NCI-H1092 (cell line): ENCODE data around the gene TCF12.
A peak's percentile ranks its signal among the peaks of the same experiment; 100 is the strongest.
"Not testable (repeated sequence)": the region's sequence is repeated elsewhere in the genome, so short reads cannot be mapped to it uniquely, and the experiment has no call there.

Source experiments
- DNase-seq: peaks from one replicate; lab custom pipeline; 2025; lab: John Stamatoyannopoulos, UW

TCF12 gene

DNA sequence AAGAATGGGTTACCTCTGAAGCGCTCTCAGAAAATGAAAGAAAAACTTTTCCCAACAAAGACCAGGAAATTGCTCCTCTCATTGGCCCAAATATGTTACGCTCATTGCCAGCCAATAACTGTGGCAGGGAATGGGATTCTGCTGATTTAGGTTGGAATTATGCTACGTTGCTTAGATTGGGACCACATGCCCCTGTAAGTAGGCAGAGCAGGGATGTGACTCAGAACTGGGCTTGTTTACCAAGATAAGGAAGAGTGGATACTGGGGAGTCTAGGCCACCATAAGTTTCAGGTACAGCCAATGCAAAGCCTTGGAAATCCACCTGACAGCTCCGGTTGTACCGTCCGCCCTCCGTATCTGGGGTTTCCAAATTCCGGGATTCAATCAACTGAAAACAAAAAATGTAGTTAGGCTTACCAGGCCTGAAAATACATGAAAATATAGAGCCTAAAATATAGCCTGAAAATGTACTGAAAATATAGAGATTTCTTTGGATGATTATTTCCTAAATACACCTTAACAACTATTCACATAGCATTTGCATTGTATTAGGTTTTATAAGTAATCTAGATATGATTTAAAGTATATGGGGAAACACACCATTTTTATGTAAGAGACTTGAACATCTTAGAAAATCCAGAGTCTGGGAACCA lies 1.5 kb upstream of the TCF12 start:
- no peak for DNase-seq

DNA sequence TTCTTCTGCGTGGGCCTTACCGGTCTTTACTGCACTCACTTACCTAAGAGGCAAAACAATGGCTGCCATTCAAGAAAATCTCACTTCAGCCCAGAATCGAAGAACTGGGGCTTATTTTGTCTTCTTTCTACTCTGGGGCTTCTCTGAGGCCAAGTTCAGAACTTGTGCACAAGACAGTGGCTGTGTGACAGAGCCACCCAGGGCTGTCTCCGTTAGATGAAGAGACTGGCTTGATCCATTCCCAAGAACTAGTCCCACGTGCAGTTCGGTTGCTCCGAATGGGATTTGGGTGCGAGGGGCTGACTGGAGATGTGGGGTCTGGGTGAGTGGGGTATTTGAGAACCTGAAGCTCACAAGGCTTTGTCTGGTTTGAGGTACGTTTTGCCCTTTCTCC lies 795 bp upstream of the TCF12 start:
- no peak for DNase-seq

DNA sequence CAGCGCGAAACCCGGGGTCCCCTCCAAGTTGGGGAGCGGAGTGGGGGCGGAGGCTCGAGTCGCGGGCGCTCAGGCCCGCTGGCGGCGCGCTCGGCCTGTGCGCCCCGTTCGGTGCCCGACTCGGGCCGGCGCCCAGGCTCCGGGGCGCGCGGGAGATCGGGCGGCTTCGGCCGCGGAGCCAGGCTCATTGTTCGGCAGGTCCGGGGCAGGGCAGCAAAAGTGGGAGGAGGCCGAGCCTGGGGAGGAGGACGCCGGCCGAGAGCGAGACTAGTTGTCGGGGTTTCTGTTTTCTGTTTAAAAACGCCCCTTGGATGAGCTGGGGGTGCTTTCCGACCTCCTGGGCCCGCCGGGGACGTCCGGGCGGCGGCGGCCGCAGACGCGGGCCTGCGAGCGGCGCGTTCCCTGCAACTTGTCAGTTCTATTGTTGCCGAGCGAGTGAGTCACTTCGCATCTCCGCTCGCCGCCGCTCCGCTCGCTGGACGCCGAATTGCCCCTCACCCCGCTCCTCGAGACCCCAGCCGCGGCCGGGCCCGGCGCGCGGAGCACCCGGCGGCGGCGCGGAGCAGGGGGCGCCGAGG lies 676 bp downstream of the TCF12 start:
- peak; percentile 2 for DNase-seq

DNA sequence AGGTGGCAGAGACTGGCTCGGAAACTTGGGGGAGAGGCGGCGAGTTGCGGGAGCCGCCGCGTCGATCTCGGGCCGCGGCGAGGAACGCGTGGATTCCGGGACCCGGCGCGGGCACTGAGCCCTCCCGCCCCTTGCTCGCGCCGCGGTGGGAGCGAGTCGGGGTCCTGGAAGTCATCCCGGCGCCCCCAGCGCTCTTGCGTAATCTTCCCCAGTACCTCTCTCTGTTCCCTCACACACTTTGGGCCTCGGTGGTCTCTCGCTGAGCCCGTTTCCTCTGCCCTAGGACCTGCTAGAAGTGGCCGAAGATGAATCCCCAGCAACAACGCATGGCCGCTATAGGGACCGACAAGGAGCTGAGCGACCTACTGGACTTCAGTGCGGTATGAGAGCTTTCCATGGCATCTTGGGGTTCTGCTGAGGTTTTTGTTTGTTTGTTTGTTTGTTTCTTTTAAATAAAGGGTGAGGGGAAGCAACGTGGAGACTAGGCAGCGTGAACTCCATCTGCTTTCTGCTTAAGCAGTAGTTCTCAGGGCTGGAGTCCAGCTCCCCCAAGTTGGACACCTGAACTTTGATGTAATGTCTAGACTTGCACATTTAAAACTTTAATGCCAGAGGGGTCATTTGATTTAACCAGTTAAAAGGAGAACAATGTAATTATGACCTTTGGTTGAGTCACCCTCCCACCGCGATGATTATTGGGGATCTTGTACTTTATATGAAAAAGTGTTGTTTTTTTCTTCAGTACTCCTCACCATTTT lies 1.3 kb downstream of the TCF12 start:
- peak; percentile 2 for DNase-seq

DNA sequence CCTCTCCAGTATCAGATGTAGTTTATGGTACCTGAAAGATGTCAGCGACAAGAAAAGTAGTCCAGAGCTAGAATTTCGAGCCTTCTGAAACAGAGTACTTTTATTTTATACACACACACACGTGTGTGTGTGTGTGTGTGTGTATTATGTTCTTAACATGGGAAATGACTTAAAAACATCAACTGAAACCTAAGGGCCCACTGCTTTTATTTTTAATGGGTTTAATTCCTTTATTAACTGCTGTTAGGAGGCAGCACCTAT lies 1.9 kb downstream of the TCF12 start:
- no peak for DNase-seq

DNA sequence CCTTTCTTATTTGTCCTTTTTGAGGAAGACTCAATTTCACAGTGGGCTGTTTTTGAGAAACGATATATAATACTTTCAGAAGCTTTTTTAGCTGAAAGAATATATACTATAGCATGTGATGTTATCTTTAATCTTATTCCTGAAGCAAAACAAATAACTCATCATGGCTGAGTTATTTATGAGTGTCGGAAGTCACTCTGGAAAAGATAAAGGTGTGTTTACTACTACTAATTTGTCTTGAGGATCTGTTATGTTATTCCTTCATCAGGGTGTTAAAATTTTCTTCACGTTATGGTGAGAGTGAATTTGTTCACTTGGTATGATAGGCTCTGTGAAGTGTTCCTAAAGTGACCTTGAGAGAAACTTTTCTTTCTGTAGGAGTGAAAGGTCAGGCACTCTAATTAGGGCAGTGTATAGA lies 4.7 kb downstream of the TCF12 start:
- DNase-seq: no peak

DNA sequence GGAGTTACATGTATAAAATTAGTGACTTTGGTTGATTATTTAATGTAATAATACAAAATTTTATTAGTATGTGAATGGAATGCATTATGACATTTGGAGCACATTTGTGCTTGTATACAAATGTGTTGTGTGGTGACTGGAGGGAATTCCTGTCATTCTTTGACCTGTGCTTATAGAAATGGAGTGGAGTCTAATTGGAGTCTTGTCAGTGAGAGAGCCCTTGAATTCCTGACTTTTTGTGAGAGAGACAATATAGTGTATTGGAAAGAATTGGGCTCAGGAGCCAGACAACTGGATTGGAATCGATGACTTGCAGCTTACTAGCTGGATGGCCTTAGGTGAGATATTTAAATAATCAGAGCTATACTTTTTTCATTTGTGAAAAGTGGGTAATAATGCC lies 9.4 kb downstream of the TCF12 start:
- no peak for DNase-seq

DNA sequence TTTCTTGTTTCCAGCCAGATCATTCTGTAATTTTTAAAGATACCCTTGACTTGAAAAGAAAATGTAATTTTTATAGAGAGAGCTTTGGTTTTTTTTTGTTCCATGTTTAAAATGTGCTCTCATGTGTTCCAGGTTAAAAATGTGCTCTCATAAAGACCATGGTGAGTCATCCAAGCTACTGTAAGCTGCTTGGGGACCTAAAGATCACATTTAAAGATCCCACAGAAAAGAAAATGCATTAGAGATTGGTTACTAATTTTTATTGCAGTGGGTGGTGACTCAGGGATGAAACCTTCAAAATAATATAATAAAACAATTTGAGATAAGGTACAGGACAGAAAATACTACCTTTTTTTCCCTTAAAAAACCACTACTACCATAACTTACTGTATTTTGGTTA lies 11.0 kb downstream of the TCF12 start:
- no peak for DNase-seq

DNA sequence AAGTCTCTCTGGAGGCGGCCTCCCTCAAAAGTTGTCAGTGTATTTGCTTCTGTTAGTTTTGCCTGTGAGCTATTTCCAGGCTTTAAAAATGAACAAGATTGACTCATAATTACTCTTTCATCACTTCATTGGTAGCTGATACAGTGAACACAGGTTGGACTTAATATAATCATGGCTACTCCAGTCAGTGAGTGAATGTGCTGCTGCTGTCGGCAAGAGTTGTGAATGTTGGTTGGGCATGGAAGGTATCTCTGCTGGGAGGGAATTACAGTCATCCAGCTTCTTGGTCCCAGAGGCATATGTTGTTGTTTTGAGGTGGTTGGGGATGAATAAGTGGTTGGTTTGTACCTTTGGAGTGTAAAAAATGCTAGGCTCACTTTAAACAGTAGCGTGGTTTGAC lies 11.5 kb downstream of the TCF12 start:
- no peak for DNase-seq

DNA sequence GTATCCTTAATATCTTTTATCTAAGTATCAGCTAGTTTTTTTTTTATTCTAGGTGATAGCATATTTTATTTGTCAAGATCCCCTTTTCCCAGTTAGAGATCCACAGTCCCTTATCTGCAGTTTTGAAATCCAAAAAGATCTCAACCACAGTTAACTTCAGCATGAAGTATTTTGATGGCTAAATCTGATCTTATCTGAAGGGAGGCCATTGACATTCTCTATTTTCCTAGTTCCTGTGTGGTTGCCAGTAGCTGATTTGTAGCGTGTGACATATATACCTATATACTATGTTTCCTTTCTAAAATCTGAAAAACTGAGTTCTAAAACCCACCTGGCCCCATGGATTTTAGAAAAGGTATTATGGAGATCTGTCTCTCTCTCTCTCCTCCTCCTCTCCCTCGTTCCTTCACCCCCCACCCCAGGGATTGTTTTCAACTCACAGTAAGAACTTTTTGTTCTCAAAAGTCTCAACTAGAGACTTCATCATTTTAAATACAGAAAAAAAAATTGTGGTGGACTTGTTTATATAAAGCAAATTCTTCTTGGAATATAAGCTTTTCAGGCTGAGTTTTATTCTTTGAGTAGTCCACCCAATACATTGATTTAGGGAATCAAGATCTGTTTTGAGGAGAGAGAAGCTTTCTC lies 12.3 kb downstream of the TCF12 start:
- DNase-seq: no peak

DNA sequence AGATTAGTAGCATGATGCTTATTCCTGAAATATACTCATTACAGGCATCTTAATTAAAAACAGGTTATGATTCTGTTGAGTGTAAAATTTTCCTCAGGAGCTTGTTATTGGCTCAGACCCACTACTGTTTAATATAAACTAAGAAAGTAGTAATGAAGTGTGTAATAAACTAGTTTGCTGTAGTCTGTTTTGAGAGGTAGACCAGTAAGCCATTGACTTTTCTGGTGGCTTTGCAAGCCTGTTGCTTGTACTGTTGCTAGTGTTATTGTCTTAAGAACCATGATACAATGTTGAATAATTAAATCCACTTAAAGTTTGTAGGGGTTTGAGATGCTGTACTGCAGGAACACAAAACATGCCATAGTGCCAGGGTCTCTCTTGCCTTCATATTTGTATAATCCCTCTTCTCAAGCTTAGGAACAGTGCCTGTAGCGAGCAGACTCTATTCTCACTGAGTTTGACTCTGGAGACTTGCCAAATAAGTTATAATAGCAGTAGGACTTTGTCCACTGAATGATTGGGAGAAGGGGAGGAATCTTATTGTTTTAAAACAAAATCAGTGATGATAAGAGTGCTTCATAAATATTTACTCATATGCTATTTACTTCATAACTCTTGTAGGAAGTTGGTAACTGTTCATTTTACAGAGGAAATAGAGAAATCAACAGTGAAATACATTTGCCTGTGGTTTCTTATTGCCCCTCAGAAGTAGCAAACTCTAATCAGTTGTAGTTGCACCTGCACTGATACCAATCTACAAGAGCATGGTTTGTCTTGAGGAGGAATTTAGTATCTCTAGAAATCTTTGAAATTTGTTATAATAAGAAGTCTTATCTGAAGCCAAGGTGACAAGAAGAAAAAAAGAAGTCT lies 13.4 kb downstream of the TCF12 start:
- no peak for DNase-seq

DNA sequence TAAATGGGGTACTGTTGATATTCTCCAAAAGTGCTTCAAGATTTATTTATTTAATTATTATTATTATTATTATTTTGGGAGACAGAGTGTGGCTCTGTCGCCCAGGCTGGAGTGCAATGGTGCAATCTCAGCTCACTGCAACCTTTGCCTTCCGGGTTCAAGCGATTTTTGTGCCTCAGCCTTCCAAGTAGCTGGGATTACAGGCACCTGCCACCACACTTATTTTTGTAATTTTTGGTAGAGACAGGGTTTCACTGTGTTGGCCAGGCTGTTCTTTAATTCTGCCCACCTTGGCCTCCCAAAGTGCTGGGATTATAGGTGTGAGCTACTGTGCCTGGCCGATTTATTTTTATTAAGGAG lies 14.0 kb downstream of the TCF12 start:
- not testable (repeated sequence) for DNase-seq

DNA sequence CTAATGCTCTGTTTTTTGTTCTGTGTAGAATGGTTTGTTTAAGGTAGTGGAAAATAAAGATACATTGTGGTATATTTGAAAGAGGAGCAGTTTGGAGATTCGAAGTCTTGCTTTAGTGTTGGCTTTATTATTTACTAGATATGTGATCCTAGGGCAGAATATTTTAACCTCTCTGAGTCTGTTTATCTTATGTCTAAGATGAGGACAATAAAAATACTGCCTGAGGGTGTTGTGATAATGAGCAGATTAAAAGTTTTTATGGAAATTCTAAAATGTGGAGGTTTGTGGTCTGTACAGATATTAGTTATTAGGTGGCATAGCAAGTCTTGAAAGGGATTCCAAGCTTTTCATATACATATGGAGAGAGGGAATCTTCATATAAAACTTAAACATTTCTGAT lies 15.0 kb downstream of the TCF12 start:
- no peak for DNase-seq

DNA sequence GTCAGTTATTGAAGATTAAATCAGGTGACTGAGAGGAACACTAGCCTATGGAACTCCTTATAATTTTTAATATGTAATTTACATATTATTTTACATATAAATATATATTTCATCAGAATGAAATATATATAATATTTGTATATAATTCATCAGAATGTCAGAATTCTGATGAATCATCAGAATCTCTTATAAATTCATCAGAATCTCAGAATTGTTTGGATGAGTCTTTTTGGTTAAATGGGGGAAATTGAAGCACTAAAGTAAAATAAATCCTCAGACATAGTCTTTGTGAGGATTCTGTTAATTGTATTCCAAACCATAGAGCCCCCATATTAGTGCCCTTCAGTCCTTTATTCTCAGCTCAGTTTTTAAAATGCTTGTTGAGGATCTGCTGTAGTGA lies 15.4 kb downstream of the TCF12 start:
- DNase-seq: no peak

DNA sequence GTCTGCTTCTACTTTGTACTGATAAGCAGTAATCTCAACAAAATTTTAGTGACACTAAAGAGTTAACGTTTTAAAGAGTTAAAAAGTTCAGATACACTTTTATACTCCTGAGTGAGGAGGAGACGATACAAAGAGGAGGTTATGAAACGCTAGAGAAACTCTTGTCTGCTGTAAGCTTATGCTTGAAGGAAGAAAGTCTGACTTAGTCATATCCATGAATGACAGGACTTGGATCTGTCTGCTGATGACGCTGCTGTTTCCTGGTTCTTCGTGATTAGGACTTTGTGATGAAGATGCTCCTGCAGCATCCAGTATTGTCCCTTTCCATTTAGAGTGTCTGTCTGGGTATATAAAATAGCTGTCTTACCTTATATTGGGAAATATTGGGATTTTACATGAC lies 15.8 kb downstream of the TCF12 start:
- no peak for DNase-seq

DNA sequence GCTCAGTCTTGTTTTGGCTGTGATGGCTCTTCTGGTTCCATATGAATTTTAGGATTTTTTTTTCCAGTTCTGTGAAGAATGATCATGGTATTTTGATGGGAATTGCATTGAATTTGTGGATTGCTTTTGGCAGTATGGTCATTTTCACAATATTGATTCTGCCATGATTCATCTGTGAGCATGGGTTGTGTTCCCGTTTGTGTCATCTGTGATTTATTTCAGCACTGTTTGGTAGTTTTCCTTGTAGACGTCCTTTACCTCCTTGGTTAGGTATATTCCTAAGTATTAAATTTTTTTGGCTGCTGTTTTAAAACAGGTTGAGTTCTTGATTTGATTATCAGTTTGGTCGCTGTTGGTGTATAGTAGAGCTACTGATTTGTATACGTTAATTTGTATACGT lies 18.5 kb downstream of the TCF12 start:
- no peak for DNase-seq

DNA sequence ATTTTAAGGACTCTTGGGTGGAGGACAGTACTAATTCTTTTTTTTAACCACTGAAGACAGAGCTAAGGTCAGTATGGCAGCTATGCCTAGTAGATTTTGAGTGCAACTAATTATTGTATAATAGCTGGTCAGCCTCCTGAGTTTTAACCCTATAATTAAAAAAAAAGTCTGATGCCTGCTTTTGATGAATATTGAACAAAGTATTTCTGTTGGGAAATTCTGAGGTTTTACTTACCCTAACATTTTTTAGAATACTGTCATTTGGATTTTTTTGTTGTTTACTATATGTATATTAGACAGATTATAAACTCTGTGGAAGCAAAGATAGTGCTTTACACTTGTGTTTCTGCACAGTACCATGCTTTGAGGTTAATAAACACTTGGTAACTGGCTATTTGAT lies 20.8 kb downstream of the TCF12 start:
- DNase-seq: no peak

DNA sequence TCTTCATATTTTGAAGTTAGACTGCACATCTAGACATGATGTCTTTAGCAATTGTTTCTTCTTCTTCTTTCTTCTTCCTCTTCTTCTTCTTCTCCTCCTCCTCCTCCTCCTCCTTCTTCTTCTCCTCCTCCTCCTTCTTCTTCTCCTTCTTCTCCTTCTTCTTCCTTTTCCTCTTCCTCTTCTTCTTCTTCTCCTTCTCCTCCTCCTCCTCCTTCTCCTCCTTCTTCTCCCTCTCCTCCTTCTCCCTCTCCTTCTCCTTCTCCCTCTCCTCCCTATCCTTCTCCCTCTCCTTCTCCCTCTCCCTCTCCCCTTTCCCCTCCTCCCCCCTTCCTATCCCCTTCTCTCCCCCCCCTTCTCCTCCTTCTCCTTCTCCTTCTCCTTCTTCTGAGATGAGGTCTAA lies 21.9 kb downstream of the TCF12 start:
- DNase-seq: no peak

DNA sequence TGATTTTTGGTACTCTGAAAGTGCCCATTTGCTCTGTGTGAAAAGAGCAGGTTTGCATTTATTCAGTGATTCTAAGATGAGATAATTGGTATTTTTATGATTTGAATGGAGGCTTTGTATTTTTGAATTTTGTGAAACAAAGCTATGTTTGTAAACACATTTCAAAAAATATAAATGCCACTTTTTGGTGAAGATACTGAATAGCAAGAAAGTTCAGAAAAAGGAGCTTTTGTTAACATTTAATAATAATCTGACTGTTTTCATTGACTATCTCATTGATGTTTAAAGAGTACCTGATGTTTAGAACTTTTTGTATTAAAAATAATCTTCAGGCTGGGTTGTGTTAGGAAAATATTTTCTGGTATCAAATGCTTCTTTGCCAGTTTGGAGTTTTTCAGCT lies 23.7 kb downstream of the TCF12 start:
- no peak for DNase-seq

DNA sequence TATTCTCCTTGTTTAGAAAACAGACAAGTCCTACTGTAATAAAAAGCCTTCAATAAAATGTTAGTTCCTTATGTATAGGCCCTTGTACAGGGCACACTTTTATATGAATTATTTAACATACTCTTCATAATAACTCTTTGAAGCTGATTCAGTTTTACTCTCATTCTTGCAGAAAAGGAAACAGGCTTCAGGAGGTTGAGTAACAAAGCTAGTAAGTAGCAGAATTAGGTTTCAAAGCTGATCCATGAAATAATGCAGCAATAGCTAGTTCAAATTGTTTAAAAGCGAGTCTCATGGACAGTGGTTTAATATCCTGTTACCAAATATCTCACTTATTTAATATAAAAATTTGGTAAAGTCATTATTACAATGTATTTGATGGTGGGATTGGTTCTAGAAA lies 25.0 kb downstream of the TCF12 start:
- DNase-seq: no peak

DNA sequence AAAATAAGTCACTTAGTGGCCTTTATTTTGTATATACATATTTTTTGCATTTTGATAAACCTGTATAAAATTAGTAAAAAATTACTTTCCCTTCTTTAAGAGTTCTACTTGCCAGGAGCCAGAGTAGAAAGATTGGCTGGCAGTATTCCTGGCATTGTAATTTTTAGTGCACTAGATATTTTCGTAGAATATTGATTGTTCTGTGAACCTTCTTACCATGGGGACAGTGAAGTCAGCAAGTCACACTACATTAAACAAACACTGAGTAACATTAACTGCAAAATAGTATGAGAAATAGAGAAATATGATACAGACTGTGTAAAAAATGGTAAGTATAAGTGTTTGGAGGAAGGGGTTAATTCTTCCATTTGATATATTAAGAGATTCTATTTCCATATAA lies 26.0 kb downstream of the TCF12 start:
- DNase-seq: no peak

DNA sequence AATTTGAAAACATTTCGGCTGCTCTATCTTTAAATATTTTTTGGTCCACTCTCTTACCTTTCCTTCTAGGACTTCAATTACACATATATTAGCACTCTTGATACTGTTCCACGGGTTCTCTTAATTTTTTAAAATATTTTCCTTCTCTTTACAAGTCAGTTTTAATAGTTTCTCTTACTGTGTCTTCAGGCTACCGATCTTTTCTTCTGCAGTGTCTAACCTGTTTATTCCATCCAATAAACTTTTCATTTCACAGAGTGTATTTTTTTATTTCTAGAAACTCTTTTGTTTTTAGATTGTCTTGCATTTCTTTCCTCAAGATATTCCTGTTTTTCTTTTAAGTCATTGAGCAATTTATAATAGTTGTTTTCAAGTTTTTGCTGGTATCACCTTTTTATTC lies 27.7 kb downstream of the TCF12 start:
- no peak for DNase-seq
